Measurements from ENCODE around the gene TLR2.
A peak's percentile ranks its signal among the peaks of the same experiment; 100 is the strongest.

TLR2 gene

DNA sequence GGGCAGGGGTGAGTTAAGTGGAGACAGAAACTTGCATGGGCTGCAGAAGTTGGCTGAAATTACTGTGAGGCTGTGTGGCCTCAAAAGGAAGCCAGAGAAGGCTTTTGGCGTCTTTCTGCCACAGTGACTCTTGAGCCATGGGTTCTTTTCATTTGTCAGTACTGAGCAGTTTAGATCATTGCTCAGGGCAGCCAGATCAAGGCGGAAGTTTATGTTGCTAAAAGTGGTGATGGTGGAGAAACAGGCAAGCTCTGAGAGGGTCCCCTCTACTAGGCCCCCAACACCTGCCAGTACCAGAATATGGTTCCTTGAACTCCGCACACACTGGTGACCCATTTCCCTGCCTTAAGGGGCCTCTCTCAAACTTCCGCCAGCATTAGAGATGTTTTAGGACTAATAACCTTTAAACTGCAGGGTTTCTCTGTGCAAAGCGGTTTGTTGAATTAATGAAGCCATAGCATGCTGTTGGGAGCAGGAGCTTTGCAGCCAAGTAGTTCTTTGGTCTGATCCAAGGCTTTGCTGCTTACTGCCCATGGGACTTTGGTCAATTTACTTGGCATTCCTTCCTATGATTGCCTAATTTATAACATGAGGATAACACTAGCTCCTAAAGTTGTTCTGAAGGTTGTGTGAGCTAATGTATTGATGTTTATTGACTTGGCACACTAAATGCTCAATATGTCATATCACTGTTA is 41.2 kb downstream of the TLR2 start:
- no peak overlapping the region for H3K27ac ChIP-seq
- no peak overlapping the region for H3K4me3 ChIP-seq

DNA sequence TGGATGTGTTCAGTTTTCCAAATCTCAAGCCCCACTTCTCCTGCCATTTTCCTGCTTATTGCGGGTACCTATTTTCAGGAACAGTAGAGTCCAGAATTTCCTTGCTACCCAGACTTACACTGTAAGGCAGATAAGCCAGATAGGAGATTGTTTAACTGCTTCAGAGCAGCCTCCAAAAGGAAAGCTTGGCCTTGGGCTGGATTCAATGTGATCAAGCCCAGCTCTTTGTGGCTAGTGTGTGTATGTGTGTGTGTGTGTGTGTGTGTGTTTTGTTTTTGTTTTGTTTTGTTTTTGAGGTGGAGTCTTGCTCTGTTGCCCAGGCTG is 41.7 kb downstream of the TLR2 start:
- Histone ChIP-seq H3K27ac (no peak overlapping the region), H3K4me3 (no peak overlapping the region)

DNA sequence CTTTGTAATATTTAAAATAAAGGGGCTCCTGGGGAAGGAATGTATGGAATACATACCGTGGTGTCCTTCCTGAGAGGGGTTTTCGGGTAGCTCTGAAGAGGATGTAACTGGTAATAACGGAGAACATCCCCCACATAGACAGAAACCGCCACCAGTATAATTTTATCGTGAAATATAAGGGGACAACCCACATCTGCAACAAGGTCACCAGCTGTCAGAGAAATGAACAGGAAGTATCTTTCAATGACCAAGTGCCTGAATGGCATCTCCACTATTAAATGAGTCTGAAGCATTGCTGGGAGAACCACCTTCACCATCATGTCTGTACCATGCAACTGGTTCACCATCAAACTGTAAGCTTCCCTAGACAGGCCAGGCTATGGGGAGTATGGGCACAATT is 44.1 kb downstream of the TLR2 start:
- Histone ChIP-seq H3K27ac (no peak overlapping the region), H3K4me3 (no peak overlapping the region)

DNA sequence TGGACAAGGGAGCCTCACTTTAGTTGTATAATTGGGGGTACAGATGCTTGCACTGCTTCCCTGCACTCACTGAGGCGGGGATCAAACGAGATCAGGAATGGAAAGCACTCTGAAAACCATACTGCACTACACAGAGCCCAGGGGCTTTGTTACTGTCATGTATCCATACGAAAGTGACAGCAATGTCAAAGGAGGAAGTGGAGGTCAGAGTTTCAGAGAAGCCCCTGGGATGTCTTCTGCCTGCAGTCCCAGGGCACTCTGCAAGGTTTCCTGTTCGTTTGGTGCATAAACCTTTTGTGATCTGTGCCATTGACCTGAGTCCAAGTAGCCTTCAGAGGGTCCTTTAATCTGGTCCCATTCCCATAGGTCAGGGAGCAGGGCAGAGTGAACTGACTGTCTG is 44.6 kb downstream of the TLR2 start:
- peak overlapping the region in 1 of 21 experiments; percentile 14 for H3K27ac ChIP-seq
- H3K4me3 ChIP-seq = no peak overlapping the region

DNA sequence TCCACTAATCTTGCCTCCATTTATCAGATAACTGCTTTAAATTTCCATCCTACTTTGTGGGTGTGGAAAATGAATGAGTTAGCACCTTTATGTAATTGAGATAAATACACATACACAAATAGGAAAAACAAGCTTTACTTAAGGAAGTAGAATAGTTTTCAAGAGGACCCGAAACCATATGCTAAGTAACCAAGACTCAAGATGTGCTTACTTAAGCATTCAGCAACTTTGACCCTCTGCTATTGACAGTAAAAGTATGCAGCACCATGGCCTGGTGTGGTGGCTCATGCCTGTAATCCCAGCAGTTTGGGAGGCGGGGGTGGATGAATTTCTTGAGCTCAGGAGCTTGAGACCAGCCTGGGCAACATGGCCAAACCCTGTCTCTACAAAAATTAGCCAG is 45.8 kb downstream of the TLR2 start:
- Histone ChIP-seq H3K27ac (no peak overlapping the region), H3K4me3 (no peak overlapping the region)

DNA sequence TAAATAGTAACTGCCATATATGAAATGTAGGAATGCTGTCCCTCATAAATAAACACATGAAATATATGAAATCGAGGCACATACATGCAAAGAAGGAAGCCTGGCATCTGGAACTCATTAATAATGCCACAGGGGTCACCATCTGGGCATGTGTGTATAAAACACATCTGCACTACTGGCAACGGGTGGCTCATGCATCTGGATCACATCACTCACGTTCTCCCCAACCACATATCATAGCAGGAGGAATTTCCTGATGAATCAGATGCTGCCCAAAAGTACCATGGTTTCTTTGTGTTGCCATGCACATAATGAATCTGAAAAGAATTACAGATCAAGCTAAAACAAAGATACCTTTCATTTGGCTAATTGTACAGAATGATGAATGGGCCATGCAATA is 47.2 kb downstream of the TLR2 start:
- Histone ChIP-seq H3K4me3 (no peak overlapping the region), H3K27ac (no peak overlapping the region)

DNA sequence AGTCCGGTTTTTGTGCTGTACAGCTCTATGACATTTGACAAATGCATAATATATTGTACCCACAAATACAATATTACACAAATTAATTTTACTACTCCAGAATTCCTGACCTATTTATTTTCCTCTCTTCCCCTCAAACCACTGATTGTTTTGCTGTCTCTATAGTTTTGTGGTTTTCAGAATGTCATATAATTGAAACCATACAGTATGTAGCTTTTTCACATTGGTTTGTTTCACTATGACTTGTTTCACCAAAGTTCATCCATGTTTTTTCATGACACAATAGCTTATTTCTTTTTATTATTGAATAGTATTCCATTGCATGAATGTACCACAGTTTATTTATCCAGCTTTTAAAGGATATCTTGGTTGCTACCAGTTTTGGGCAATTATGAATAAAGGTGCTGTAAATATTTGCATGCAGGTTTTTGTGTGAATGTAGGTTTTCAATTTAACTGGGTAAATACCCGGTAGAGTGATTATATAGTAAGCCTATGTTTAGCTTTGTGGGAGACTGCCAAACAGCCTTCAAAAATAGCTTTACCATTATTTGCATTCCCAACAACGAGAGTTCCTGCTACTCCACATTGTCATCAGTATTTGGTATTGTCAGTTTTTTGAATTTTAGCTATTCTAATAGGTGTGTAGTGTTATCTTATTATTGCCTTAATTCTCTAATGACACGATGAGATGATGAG is 49.8 kb downstream of the TLR2 start:
- Histone ChIP-seq H3K4me3 (no peak overlapping the region), H3K27ac (no peak overlapping the region)

DNA sequence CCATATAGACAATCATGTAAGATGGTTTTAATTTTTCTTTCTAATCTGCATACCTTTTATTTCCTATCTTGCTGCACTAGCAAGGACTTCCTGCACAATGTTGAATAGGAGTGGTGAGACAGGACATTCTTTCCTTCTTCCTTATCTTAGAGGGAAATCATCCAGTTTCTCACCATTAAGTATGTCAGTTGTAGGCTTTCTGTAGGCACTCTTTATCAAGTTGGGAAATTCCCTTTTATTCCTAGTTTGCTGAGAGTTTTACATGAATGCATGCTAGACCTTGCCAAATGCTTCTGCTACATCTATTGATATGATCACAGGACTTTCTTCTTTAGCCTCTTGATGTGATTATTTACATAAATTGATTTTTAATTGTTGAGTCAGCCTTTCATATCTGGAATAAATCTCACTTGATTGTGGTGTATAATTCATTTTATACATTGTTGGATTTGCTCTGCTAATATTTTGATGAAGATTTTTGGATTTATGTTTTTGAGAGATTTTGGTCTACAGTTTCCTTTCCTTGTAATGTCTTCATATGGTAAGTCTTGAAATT is 51.9 kb downstream of the TLR2 start:
- no peak overlapping the region for H3K27ac ChIP-seq
- H3K4me3 ChIP-seq = no peak overlapping the region

DNA sequence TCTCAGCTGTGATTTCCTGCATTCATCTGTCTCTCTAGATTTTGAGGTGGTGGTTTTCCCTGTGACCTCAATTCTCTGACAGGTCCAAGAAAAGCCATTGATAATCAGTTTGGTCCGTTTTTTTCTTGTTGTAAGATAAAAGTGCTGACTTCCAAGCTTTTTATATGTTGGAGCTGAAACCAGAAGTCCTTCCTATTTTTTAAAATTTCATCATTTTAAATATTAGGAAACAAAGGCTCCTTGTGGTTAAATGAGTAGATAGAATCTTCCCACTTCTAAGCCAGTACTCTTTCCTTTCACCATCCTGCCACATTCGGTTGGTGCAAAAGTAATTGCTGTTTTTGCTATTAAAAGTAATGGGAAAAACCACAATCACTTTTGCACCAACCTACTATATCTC is 57.5 kb downstream of the TLR2 start:
- no peak overlapping the region for H3K27ac ChIP-seq
- H3K4me3 ChIP-seq = no peak overlapping the region

DNA sequence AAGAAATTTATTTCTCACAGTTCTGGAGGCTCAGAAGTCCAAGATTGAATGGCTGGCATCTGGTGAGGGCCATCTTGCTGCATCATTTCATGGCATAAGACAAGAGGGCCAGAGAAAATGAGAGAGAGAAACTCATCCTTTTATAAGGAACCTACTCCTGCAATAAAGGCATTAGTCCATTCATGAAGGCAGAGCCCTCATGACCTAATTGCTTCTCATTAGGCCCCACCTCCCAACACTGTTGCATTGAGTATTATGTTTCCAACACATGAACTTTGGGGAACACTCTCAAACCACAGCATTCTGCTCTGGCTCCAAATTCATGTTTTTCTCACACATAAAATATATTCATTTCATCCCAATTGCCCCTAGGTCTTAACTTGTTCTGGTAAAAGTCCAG is 61.6 kb downstream of the TLR2 start:
- H3K27ac ChIP-seq = no peak overlapping the region
- no peak overlapping the region for H3K4me3 ChIP-seq

DNA sequence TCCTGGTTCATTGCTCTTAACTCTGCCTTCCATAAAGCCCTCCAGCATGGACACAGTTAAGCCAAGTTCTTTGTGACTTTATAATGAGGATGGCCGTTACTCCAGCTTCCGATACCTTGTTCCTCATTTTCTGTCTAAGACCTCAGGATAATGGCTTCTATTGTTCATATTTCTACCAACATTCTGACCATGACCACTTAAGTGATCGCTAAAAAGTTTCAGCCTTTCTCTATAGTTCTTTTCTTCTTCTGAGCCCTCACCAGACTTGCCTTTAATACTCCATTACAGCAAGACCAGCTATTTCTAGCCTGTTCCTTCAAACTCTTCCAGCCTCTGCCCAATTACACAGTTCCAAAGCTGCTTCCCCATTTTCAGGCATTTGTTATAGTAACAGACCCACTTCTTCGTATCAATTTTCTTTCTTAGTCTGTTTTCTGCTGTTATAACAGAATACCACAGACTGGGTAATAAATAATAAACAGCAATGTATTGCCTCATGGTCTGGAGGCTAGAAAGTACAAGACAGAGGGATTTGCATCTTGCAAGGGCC is 63.4 kb downstream of the TLR2 start:
- no peak overlapping the region for H3K4me3 ChIP-seq
- H3K27ac ChIP-seq = peak overlapping the region in 6 of 21 experiments; percentile 7 to 44 (median 26)

DNA sequence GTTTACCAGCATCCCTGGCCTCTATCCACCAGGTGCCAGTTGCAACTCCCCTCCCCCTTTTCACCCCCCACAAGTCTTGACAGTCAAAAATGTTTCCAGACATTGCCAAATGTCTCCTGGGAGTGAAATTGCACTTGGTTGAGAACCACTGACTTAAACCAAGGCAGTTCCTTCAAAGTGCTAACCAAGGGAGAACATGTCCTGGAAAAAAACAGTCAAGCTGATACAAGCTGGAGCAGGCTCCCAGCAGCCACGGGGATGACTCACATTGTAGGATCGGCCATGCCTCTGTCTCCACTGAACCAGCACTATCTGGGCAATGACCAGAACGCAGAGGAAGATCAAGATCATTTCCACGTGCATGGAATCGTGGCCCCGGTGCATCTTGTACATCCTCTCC is 64.3 kb downstream of the TLR2 start:
- H3K4me3 ChIP-seq = no peak overlapping the region

DNA sequence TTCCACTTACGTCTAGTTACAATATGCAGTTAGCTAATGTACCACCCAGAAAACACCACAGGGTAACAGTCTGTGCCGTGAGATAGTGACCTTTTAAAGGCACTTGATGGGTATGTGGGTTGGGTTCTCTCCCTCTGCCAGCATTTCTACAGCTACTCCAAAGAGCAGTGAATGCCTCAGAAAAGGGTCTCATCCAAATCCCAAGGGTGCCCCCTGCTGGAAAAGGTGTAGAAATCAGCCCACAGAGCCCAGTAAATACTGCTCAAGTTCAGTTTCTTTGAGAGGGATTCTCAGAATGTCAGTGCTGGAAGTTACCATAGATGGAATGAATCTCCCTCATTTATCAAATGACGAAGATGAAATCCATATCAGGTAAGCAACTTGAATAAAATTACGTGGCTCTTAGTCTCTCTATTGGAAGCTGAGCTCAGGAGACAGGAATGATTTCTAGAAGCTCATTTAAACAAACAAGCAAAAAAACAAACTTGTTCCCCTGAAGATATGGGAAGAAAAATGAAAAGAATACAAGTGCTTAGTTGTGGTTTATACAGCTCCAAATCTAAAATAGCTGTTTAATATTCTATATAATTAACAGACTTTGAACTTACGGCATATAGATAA is 66.2 kb downstream of the TLR2 start:
- Histone ChIP-seq H3K4me3 (no peak overlapping the region), H3K27ac (no peak overlapping the region)

More for the DNA sequence above, 64.3 kb downstream of the TLR2 start:
- H3K27ac ChIP-seq = peak overlapping the region in 8 of 21 experiments; percentile 7 to 44 (median 24)

DNA sequence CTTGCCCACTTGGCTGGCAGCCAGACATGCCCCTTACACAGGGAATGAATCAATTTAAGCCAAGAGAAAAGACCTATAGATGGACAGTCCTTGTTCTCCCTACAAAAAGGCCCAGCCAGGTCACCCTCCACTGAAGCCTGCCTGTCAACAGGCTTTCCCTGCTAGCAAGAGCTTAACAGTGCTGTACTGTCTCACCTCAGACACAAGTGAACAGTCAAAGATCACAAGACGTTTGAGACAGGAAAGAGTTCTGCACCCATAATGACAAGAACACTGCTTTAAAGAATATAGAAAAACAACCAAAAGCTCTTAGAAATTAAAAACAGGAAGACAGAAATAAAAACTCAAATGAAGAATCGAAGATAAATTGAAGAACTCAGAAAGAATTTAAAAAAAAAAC is 71.1 kb downstream of the TLR2 start:
- H3K27ac ChIP-seq = no peak overlapping the region
- no peak overlapping the region for H3K4me3 ChIP-seq
